ENCODE data around the gene SELENOI. TPM values are rescaled to one million over a fixed set of nuclear protein-coding genes. Genes with fewer than 3 reads are reported as not detected.

The SELENOI gene
- total and polyA plus RNA-seq, 2 experiments from 2014 or later: 8.4 to 67.8 TPM

GRCh38 chr2:26438926-26439325, 93.0 kb downstream of the SELENOI start (continued):
- no peak for TF ChIP-seq ZNF462 (CRISPR knock-in tag; IDR thresholded peaks at IDR 0.05)

GRCh38 chr2:26442301-26442700, 96.4 kb downstream of the SELENOI start:
- no peak for ATAC-seq
- H3K4me2 ChIP-seq: no peak overlapping the region
- no peak overlapping the region for H2AFZ ChIP-seq
- H3K4me1 Mint-ChIP-seq: 0 out of 3 replicates have a peak, but pooled peaks cover 3% of the 10 kb centered on the region
- no peak overlapping the region for H3K4me3 Mint-ChIP-seq
- H3K36me3 Mint-ChIP-seq (ENCODE audit: low read depth): no peaks in the 10 kb centered on the region
- H3K79me2 ChIP-seq (replicated peaks; ENCODE audit: insufficient read depth): no peaks in the 10 kb centered on the region
- H4K20me1 ChIP-seq (replicated peaks; ENCODE audit: insufficient read depth): no peaks in the 10 kb centered on the region
- H3K27me3 ChIP-seq (ENCODE audit: insufficient read depth): no peaks in the 10 kb centered on the region
- no peaks in the 10 kb centered on the region for H3F3A ChIP-seq (replicated peaks; ENCODE audit: low read depth)
- H3K27me3 Mint-ChIP-seq (ENCODE audit: insufficient read depth, low read depth, poor library complexity): no peaks in the 10 kb centered on the region
- H3K27ac Mint-ChIP-seq: no peak overlapping the region
- H3K4me1 ChIP-seq (ENCODE audit: insufficient read depth): no peaks in the 10 kb centered on the region
- no peaks in the 10 kb centered on the region for H3K36me3 ChIP-seq (ENCODE audit: insufficient read depth)
- H3K9me2 ChIP-seq (ENCODE audit: insufficient read depth): no peaks in the 10 kb centered on the region
- H3K4me3 ChIP-seq: no peak overlapping the region
- H3K9me3 Mint-ChIP-seq: no peaks in the 10 kb centered on the region
- DNase-seq (ENCODE audit: low spot score): no peak
- no peak overlapping the region for H3K27ac ChIP-seq (ENCODE audit: low read depth)
- TF ChIP-seq POLR2AphosphoS5 (IDR thresholded peaks at IDR 0.05; ENCODE audit: low read depth) (no peak), CREB1 (CRISPR knock-in tag; IDR thresholded peaks at IDR 0.05; ENCODE audit: low read depth) (no peak), EZH2 (IDR thresholded peaks at IDR 0.05; ENCODE audit: low read depth, unreplicated experiment) (no peak), REST (IDR thresholded peaks at IDR 0.05; ENCODE audit: unreplicated experiment) (no peak), NANOG (IDR thresholded peaks at IDR 0.05; ENCODE audit: borderline replicate concordance) (no peak), CTCF (conservative IDR thresholded peaks at IDR 0.05; ENCODE audit: low read depth in 2 of 2) (no peak), JUNB (IDR thresholded peaks at IDR 0.05; ENCODE audit: unreplicated experiment) (no peak)
